DMS53 treated with DMSO at 0.1 percent for 48 hours (cell line): Measurements from ENCODE around the gene SACM1L.

Experiments used
- DNase-seq: peaks from one replicate; lab custom pipeline; 2025; ENCODE audit not compliant: unreplicated experiment; lab: John Stamatoyannopoulos, UW

SACM1L gene, protein sequence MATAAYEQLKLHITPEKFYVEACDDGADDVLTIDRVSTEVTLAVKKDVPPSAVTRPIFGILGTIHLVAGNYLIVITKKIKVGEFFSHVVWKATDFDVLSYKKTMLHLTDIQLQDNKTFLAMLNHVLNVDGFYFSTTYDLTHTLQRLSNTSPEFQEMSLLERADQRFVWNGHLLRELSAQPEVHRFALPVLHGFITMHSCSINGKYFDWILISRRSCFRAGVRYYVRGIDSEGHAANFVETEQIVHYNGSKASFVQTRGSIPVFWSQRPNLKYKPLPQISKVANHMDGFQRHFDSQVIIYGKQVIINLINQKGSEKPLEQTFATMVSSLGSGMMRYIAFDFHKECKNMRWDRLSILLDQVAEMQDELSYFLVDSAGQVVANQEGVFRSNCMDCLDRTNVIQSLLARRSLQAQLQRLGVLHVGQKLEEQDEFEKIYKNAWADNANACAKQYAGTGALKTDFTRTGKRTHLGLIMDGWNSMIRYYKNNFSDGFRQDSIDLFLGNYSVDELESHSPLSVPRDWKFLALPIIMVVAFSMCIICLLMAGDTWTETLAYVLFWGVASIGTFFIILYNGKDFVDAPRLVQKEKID

DNA sequence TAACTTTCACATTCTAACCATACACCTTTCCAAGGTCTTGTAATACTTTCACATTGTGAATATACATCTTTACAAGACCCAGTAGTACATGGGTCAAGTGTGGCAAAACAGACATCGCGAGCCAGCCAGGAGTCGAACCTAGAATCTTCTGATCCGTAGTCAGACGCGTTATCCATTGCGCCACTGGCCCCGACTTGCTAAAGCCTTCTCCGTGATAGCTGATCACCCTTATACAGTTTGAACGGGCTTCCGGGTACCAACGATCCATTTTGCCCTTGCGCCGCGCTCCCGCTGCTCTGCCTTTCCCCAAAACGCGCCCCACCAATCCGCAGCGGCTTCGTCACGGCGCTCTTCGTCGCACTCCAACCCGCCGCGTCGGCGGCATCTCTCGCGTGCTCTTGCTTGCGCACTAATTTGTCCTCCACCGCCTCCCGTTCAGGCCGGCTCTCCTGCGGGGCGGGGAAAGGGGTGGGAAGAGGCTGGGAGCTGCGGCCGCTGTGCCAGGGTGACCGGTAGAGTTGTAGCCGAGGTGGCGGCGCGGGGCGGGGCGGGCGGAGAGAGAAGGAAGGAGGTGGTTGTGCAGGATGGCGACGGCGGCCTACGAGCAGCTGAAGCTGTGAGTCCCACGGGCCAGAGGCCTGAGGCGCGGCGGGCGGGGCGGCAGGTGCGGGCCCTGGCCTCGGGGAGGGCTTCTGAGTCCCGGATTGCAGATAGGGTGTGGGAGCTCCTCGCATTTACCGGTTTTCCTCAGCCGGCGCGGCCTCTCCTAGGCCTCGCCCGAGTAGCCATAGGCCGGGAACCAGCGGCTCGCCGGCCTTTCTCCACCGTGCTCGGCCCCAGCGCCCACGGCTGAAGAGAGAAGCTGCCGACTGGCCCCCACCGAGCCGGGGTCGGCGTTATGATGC lies at the start of gene SACM1L:
Gene SACM1L (plus strand): TSS at position 515 of the 905 bp plus-strand sequence. CDS start 70 bp downstream, at position 585.
- peak; percentile 57 for DNase-seq

DNA sequence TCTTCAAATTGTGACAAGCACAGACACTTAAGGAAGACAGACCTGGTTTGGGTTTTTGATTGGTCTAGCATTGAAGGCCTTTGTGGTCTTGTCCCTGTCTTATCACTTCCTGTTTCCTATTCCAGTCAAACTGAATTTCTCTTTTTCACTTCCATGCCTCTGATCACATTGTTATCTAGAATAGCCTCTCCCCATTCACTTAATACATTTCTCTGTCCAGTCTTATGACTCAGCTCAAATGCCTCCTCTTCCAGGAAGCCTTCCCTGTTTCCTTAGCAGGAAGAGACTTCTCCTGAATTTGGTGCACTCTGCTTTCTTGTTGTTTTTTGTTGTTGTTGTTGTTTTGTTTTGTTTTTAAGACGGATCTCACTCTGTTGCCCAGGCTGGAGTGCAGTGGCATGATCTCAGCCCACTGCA lies 49.1 kb upstream of the SACM1L start:
- no peak for DNase-seq

DNA sequence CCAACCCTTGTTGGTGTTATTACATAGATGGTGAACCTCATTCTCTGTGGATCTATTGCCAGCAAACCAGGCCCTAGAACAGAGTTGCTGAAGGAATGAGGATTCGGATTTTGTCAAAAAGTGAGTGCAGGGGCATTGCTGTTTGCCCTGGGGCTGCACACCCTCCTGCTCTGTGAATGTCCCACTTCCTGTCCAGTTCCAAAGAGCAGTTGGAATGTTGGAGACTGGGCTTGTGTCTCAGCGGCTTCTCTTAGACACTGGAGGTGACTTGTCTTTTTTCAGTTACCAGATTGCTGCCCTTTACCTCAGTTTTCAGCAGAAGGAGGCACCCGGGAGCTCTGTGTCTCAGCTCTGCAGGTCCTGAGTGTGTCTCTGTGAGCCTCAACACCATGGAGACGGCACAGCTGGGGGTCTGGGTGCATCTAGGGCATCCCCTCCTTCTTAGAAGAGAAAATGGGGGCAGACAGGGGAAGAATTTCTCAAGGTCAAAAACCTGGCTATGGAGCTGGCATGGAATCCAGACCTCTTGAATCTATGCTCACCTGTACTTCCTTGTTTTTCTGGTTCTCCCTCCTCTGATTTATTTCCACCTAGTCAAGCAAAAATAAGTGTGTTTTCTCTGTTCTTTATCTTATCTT lies 48.4 kb upstream of the SACM1L start:
- no peak for DNase-seq

DNA sequence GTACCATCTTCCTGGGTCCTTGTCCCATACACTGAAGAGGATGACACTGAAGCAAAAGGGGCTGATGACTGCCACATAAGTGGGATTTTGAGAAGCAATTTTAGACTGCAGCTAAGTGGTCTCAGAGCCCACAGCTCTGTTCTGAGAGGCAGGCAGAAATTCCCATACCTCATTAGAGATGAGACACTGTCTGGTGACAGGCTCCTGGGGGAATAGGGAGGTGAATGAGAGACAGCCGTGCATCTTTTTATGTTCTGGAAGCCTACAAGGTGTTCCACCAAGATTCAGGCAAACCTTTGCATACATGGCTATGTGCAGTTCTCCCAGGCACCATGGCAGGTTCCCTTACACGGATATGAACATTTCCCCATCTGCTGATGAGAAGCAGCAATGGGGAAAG lies 47.4 kb upstream of the SACM1L start:
- DNase-seq = no peak

DNA sequence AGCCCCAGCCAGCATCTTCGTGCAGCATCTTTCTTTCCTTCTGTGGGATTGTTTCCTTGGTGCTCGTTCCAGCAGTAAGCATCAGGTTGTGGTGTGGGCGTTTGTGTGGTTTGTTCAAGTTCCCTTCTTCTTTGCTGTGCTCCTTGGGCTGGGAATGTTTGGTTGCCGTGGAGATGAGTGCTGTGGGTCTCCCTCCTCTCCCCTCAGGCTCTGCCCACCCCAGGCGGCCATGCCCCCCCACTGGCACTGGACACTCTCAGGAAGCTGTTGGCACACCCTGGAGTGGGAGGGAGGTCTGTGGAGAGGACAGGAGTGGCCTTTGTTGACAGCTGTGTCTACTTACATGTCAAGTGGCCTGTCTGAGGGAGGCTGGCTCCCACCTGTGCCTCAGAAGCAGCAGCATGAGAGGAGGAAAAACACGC lies 46.5 kb upstream of the SACM1L start:
- DNase-seq = no peak

DNA sequence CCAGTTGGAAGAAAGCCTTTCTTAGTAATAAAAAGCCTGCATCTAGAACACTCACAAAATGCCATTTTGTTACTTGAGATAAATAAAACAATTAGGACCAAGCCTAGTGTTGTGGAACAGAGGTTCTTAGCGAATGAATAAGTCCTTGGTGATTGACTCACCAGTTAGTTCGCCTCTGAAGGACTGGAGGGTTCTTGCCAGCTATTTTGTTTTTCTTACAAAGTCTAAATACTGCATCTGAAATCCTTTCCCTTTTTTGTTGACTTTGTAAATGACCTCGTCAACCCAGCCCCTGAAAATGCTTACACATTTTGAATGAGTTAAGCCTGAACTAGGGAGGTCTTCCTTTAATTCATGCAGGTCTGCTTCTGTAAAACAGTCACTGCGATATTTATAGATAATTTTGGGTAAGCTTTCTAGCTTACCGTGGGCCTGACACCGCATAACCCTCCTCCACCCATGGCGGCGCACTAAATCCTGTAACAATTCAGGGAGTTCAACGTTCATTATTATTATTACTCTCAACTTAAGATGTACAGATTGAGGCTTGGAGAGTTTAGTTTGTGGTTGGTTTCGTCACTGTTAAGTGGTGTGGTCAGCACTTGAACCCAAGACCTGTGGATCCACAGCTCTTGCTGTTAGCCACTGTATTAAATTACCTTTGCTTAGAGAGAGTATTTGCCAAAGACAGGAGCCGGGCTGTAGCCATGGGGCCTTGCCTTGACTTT lies 45.0 kb upstream of the SACM1L start:
- DNase-seq = no peak

DNA sequence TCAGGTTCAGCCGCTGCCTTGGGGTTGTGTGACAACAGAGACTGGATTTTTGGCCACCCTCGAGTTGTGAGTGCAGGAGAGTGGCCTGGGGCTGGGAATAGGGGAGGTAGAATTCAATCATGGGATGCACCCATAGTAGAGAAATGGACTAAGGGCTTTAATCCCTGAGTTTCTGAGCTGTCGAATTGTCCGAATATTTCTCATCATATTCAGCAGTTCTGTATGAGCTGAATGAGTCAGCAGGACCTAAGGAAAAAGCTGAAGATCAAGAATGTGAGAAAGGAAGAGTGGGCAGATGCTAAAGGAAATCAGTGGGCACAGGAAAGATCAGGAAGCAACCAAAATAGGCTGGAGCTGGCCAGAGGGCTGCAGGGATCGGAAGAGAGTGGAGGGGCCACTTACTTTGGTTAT lies 44.4 kb upstream of the SACM1L start:
- no peak for DNase-seq

DNA sequence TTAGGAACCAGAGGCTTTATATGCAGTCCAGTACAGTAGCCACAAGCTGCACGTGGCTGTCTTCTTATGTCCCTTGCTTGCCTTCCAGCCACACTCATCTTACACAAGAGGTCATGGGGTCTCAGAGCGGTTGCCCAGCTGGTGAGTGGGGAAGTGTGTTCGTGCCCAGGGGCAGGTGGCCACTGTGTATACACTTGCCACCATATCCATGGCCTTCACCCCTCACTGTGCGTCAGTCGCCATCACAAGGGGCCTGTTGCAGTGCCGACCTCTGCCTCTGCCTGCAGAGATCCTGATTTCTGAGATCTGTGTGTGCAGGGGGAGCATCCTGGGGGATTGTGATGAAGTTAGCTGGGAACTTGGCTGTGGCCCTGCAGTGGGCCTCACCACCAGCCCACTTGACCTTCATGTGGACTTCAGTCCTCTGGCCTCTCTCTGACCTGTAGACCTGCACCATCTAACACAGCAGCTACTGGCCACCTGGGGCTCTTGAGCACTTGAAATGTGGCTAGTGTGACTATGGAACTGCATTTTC lies 43.1 kb upstream of the SACM1L start:
- no peak for DNase-seq

DNA sequence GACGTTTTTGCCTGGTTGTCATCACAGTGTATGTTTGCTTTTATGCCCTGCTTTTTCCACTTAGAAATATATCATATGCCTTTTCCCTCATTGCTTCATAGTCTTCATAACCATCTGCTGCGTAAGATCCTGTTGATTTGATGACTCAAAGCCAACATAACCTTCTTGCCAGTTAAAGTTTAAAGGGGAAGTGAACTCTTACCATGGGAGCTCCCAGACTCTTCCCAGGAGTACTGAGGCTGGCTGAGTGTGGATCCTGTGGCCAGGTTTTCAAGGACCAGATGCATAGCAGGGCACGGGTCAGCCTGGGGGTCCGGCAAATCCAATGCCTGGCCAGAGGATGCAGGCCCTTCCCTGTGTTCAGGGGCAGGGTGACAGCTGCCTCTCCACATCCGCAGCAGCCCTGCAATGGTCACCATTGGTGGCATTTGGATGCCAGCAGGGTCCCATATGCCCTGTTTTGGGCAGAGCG lies 42.0 kb upstream of the SACM1L start:
- peak; percentile 30 for DNase-seq

DNA sequence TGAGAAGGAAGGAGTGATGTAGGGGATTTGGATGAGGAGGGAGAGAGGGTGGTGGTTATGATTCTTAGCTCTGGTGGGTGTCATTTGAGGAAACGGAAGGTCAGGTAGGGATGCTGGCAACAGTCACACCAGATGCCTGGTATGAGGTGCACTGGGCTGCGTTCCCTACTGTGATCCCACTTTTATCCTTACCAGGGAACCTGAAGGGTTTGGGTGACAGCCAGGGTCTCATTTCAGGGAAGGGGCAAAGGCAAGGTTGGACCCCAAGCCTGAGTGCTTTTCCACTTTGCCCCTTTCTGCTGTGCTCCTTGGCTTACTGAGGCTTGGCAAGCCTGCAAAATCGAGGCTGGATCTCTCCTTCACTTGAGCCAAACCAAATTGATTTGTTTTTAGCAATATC lies 36.0 kb upstream of the SACM1L start:
- DNase-seq = no peak

DNA sequence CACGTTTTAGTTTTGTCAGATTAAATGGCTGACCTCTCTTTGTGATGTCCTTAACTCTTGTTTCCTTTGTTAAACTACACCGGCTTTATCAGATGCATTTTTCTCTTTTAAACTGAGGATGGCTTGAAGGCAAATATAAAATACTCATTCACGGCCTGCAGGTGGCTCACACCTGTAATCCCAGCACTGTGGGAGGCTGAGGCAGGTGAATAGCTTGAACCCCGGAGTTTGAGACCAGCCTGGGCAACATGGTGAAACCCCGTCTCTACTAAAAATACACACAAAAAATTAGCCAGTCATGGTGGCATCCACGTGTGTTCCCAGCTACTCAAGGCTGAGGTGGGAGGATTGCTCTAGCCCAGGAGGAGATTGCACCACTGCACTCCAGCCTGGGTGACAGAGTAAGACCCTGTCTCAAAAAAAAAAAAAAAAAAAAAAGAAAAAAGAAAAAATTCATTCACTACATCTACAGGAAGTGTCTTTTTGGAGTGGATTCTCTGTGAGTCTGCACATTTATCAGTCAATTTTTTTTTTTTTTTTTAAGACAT lies 34.7 kb upstream of the SACM1L start:
- DNase-seq = no peak

DNA sequence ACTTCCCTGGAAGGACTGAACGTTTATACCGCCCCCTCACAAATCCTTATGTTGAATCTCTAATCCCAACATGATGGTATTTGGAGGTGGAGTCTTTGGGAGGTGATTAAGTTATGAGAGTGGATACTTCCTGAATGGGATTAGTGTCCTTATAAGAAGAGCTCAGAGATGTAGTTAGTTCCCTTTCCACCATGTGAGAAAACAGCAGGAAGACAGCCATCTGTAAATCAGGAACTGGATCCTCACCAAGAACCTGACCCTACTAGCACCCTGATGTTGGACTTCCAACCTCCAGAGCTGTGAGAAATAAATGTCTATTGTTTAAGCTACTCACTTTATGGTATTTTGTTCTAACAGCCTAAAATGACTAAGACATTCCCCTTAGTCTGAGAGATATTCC lies 33.3 kb upstream of the SACM1L start:
- DNase-seq = no peak

DNA sequence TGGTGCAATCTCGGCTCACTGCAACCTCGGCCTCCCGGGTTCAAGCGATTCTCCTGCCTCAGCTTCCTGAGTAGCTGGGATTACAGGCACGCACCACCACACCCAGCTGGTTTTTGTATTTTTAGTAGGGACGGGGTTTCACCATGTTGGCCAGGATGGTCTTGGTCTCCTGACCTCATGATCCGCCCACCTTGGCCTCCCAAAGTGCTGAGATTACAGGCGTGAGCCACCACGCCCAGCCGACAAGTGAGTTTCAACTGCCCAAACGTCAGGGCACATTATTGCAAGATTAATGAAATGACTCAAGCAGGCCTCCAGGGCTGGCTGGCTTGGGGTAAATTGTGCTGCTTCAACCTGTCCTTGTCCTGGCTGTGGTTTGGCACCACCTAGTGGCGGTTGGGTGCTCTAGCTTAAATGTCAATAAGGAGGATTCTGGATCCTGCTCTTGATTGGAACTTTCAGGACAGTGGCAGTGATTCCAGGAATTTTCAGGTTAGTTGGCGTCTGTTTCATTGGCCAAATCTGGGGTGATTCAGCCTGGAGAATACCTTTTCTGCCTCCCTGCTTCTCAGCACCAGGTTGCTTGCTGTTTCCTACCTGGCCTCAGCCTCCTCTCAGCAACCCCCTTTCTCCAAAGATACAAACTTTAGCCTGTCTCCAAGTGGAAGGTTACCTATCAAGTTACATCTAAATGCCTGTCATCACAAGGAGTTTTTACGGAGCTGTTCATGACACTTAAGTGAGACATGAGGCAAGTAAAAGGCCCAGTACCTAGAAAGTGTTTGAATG lies 32.4 kb upstream of the SACM1L start:
- peak; percentile 32 for DNase-seq

DNA sequence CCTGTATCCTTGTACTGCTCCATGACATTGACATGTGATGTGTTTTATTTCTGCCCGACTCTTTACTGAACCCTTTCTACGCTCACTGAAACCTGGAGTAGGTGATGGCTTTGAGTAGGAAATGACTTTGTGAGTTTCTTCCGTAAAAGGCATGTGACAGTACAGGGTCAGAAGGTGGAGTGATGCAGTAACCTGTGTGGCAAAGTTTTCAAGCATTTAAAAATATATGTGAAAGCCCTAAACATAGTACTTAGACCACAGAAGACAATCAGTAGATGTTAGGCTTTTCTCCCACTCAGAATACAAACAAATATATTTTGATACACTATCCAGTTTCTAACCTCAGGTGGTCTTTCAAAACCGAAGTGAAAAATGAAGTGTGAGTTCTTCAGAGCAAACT lies 31.3 kb upstream of the SACM1L start:
- DNase-seq = no peak

DNA sequence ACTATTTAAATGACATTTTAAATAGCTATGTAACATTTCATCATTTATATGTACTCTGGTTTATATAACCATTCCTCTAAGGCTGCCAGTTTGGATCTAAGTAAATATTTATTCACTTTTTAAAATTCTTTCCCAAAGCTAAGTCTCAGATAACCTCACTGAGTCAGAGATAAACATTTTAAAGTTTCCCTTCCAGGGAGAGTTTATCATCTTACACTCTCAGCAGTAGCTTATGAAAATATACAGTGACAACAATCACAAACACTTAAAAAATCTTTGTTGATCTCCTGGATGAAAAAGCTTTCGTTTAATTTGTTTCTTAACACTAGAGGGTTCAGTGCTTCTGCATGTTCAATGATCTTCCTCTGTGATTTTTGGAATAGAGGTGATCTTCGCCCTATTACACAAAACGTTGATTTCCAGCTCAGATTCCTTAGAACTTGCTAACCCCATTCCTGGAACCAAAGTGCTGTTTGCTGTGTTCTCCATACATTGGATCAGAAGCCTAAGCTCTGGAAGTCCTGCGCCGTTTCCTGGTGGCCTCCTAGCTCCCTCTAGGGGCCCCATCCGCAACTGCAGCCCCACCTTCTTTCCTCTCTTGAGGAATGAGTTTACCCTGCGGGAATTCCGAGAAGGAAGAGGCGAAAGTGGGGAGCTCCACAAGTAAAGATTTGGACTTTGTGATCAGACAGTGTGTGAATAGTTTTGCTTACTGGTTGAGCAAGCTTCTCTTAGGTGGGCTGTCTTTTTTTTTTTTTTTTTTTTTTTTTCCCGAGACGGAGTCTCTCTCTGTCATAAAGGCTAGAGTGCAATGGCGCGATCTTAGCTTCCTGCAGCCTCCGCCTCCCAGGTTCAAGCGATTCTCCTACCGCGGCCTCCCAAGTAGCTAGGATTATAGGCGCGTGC lies 29.3 kb upstream of the SACM1L start:
- no peak for DNase-seq

DNA sequence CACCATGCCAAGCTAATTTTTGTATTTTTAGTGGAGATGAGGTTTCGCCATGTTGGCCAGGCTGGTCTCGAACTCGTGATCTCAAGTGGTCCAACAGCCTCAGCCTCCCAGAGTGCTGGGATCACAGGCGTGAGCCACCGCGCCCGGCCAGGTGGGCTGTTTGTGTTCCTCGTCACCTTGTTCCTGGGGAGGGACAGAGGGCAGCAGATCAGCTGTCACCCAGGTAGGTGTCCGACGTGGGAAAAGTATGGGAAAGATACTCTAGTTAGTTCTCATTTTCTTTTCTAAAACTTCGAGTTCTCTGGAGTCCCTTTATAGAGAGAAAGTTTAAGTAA lies 28.7 kb upstream of the SACM1L start:
- DNase-seq = no peak

DNA sequence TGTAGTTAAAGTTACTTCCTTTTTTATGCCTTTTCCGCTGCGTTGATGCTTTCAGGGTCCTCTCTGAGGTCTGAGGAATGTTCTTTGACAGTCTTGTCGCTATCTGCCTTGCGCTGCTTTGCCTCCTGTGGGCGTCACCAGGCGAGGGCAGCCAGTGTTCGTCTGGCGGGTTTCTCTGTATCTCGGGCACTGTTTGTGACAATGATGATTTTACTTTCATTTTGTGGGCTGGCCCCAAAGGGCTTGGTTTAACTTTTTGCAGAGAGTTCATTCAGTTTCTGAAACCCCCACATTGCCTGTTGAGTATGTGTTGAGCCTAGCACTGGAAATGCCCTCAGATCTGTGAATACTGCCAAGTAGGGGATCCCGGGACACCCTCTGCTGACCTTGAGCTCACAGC lies 24.6 kb upstream of the SACM1L start:
- DNase-seq = no peak

DNA sequence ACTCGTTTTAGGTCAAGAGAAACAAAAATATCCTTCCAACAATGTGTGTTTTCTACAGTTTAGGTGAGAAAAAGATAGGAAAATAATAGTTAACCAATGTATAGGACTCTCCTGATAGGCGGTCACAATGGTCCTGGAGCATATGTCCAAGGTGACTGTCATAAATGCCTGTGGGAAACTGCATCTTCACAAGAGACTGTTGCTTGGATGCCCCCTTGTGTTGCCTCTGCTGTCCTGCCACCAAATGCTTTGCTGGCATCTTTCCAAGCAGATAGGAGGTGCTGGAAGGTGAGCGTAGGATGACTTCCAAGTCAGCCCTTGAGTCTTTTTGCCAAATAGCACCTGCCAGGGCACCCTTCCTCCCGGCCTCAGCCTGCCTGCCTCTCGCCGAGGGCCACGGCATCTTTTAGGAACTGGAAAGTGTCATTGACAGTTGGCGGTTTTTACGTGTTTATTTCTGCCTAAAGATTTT lies 24.1 kb upstream of the SACM1L start:
- DNase-seq = no peak
